K562 (cell line): ENCODE measurements around the gene CRTC3. TPM values are rescaled to one million over a fixed set of nuclear protein-coding genes. Genes with fewer than 3 reads are reported as not detected.
A peak's percentile ranks its signal among the peaks of the same experiment; 100 is the strongest.

Source experiments
- ARNT ChIP-seq, 2 experiments: fragments of 450-650 bp; IDR thresholded peaks; 2 replicates each; pipeline ENCODE4 v1.6.1; 2016; ENCODE audit warnings: mild to moderate bottlenecking in 1 of 2
- FOXP1 ChIP-seq: sonication (generic); formaldehyde crosslinking; IDR thresholded peaks from 2 replicates; pipeline ENCODE4 v1.8.0; 2022; ENCODE audit warnings: mild to moderate bottlenecking, missing genetic modification reagents
- GTF2A2 ChIP-seq: IDR thresholded peaks from 2 replicates; pipeline ENCODE4 v1.6.1; 2016; ENCODE audit warnings: mild to moderate bottlenecking, missing genetic modification characterization, missing compliant biosample characterization
- HDAC2 ChIP-seq: fragments of 450-650 bp; IDR thresholded peaks from 2 replicates; pipeline ENCODE4 v1.6.1; 2016; ENCODE audit warnings: mild to moderate bottlenecking
- JUND ChIP-seq, 2 experiments: IDR thresholded peaks; 2 replicates in 1 of 2; 3 replicates in 1 of 2; pipeline ENCODE4 v1.6.1; 2011; ENCODE audit warnings: borderline replicate concordance in 2 of 2, low read depth in 2 of 2, low read length in 2 of 2, improper control_type of control experiment in 1 of 2, missing biosample characterization in 1 of 2, missing genetic modification characterization in 1 of 2, missing genetic modification reagents in 1 of 2
- KAT8 ChIP-seq: fragments of 450-650 bp; IDR thresholded peaks from 2 replicates; pipeline ENCODE4 v1.6.1; 2016; ENCODE audit warnings: low read depth, mild to moderate bottlenecking
- MEIS2 ChIP-seq: fragments of 450-650 bp; IDR thresholded peaks from 2 replicates; pipeline ENCODE4 v1.6.1; 2014; ENCODE audit warnings: mild to moderate bottlenecking; ENCODE audit not compliant: partially characterized antibody
- NR4A1 ChIP-seq, 2 experiments: fragments of 250-450 bp in 1 of 2; fragments of 450-650 bp in 1 of 2; sonication (Bioruptor Pico) in 1 of 2; IDR thresholded peaks; 2 replicates each; pipeline versions ENCODE4 v1.4.0 to v1.6.1; 2016 to 2020; ENCODE audit warnings: mild to moderate bottlenecking in 2 of 2, missing compliant biosample characterization in 1 of 2, missing genetic modification characterization in 1 of 2, moderate library complexity in 1 of 2
- POLR2G ChIP-seq: fragments of 200-400 bp; formaldehyde crosslinking; IDR thresholded peaks from 2 replicates; pipeline ENCODE4 v1.6.1; 2017; ENCODE audit warnings: low read depth, mild to moderate bottlenecking, antibody characterized with exemption, low read length, moderate library complexity
- SMAD3 ChIP-seq: fragments of 450-650 bp; formaldehyde crosslinking; conservative IDR thresholded peaks from 2 replicates; pipeline ENCODE4 v1.4.0; 2020; ENCODE audit warnings: mild to moderate bottlenecking
- TAF1 ChIP-seq: IDR thresholded peaks from 2 replicates; pipeline ENCODE4 v1.6.1; 2011; ENCODE audit warnings: mild to moderate bottlenecking, low read length, moderate library complexity; ENCODE audit not compliant: insufficient read depth, control insufficient read depth, severe bottlenecking; ENCODE audit errors: extremely low read depth
- ZNF274 ChIP-seq: IDR thresholded peaks from 2 replicates; pipeline ENCODE4 v1.6.1; 2011; ENCODE audit warnings: low read depth, mild to moderate bottlenecking, low read length, moderate library complexity, borderline replicate concordance
- ZNF354B ChIP-seq: fragments of 250-450 bp; sonication (Bioruptor Pico); IDR thresholded peaks from 2 replicates; pipeline ENCODE4 v1.4.0; 2020
- polyA plus RNA-seq, 8 experiments: library from polyadenylated mRNA; depleted of rRNA in 4 of 8; stranded (reverse) in 5 of 8; unstranded in 3 of 8; fragments of >200 nt; fragmentation: Nextera tagmentation in 2 of 8; fragmentation: Illumina TruSeq in 1 of 8; extraction: Ambion mirVana in 2 of 8; extraction: Trizol in 1 of 8; gene quantifications; 2 replicates each; pipeline versions ENCODE4 v1.2.1 to v1.2.3, GENCODE V29; 2011 to 2014; ENCODE audit warnings: inconsistent platforms in 1 of 8, missing spikeins in 1 of 8
- total RNA-seq, 7 experiments: library from RNA; depleted of rRNA in 6 of 7; stranded (reverse); fragments of >200 nt in 6 of 7; fragmentation: Illumina TruSeq in 2 of 7; extraction: Trizol in 2 of 7; gene quantifications; 2 replicates each; pipeline versions ENCODE4 v1.2.1 to v1.2.3, GENCODE V29; 2011 to 2021; ENCODE audit warnings: low replicate concordance in 1 of 7
- TF ChIP-seq, protein P1 (sequence below), 2 experiments: fragments of 450-650 bp; conservative IDR thresholded peaks; 2 replicates each; pipeline ENCODE4 v1.6.1; 2017; ENCODE audit warnings: mild to moderate bottlenecking in 2 of 2, moderate library complexity in 2 of 2
- TF ChIP-seq, protein P2 (sequence below): fragments of 150-350 bp; conservative IDR thresholded peaks from 2 replicates; pipeline ENCODE4 v1.6.1; 2014; ENCODE audit warnings: low read length
- TF ChIP-seq, protein P3 (sequence below): fragments of 200-800 bp; sonication (Bioruptor generic); IDR thresholded peaks from 2 replicates; pipeline ENCODE4 v1.6.1; 2017; ENCODE audit warnings: missing genetic modification characterization, missing compliant biosample characterization
- TF ChIP-seq, protein P4 (sequence below): IDR thresholded peaks from 2 replicates; pipeline ENCODE4 v1.6.1; 2011; ENCODE audit not compliant: insufficient read length; ENCODE audit errors: extremely low read depth
- TF ChIP-seq, protein P5 (sequence below): fragments of 450-650 bp; IDR thresholded peaks from 2 replicates; pipeline ENCODE4 v1.6.1; 2016

CRTC3 gene
- total and polyA plus RNA-seq, 9 of the 15 experiments (the other 6 are each of a cell fraction or from before 2014, with no cell fraction given) = 1.2 to 19.0 (median 11.6) TPM

DNA sequence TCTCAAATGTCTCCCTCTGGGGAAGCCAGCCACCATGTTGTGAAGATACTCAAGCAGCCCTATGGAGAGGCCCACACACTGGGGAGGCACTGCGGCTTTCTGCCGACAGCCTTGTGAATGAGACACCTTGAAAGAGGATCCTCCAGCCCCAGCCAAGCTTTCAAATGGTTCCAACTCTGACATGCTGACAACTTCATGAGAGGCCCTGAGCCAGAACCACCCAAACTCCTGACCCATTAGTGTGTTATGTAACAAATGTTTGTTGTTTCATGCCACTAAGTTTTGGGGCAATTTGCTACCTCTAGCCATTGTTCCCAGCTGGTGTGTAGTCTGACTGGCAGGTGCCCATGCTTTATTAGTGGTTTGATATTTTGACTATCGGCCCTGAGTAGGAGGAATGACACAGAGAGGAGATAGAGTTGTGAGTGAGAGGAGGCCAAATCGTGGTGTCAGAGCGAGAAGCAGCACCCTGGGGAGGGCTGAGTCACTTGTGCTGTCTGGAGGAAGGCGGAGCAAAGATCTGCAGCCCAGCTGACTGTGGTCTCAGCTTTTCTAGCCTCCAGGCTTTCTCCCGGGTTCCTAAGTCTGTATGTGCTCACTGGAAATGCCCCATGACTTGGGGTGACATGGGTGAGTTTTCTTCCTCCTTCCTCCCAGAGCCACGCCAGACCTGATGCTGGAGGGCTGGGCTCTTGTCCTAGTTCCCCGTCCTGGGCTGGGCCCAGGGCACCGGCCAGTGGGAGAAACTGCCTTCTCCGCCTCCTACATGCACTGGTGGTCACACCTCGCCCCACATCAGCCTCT is 130.7 kb downstream of the CRTC3 start (continued):
- TF ChIP-seq TAF1 (peak; percentile 28), GTF2A2 (tag) (no peak), MEIS2 (peak; percentile 38), FOXP1 (CRISPR knock-in tag) (peak; percentile 51; the same call in 1 of the 2 replicates), ZNF274 (no peak), HDAC2 (peak; percentile 56; the same call in 1 of the 2 replicates), NR4A1 (CRISPR knock-in tag; IDR thresholded peaks at IDR 0.05) (no peak), NR4A1 (tag; IDR thresholded peaks at IDR 0.05) (peak; percentile 69; the same call in 1 of the 2 replicates), ARNT (IDR thresholded peaks at IDR 0.05) (peak in 1 of 2 experiments; percentile 62; a peak in 1 of 4 replicates), JUND (IDR thresholded peaks at IDR 0.05; ENCODE audit: borderline replicate concordance, low read depth, low read length) (peak; percentile 92), JUND (tag; IDR thresholded peaks at IDR 0.05; ENCODE audit: borderline replicate concordance, low read depth, low read length) (peak; percentile 83; the same call in 2 of the 3 replicates), KAT8 (no peak), SMAD3 (CRISPR knock-in tag) (no peak), POLR2G (peak; percentile 39; the same call in 1 of the 2 replicates), ZNF354B (CRISPR knock-in tag) (no peak)
- TF ChIP-seq, protein P1, sequence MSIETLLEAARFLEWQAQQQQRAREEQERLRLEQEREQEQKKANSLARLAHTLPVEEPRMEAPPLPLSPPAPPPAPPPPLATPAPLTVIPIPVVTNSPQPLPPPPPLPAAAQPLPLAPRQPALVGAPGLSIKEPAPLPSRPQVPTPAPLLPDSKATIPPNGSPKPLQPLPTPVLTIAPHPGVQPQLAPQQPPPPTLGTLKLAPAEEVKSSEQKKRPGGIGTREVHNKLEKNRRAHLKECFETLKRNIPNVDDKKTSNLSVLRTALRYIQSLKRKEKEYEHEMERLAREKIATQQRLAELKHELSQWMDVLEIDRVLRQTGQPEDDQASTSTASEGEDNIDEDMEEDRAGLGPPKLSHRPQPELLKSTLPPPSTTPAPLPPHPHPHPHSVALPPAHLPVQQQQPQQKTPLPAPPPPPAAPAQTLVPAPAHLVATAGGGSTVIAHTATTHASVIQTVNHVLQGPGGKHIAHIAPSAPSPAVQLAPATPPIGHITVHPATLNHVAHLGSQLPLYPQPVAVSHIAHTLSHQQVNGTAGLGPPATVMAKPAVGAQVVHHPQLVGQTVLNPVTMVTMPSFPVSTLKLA (conservative IDR thresholded peaks at IDR 0.05) = 0 out of 4 replicates have a peak, but pooled peaks of 1 of the 2 experiments have one; percentile 48
- TF ChIP-seq, protein P2, sequence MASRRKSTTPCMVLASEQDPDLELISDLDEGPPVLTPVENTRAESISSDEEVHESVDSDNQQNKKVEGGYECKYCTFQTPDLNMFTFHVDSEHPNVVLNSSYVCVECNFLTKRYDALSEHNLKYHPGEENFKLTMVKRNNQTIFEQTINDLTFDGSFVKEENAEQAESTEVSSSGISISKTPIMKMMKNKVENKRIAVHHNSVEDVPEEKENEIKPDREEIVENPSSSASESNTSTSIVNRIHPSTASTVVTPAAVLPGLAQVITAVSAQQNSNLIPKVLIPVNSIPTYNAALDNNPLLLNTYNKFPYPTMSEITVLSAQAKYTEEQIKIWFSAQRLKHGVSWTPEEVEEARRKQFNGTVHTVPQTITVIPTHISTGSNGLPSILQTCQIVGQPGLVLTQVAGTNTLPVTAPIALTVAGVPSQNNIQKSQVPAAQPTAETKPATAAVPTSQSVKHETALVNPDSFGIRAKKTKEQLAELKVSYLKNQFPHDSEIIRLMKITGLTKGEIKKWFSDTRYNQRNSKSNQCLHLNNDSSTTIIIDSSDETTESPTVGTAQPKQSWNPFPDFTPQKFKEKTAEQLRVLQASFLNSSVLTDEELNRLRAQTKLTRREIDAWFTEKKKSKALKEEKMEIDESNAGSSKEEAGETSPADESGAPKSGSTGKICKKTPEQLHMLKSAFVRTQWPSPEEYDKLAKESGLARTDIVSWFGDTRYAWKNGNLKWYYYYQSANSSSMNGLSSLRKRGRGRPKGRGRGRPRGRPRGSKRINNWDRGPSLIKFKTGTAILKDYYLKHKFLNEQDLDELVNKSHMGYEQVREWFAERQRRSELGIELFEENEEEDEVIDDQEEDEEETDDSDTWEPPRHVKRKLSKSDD = no peak
- TF ChIP-seq, protein P3, sequence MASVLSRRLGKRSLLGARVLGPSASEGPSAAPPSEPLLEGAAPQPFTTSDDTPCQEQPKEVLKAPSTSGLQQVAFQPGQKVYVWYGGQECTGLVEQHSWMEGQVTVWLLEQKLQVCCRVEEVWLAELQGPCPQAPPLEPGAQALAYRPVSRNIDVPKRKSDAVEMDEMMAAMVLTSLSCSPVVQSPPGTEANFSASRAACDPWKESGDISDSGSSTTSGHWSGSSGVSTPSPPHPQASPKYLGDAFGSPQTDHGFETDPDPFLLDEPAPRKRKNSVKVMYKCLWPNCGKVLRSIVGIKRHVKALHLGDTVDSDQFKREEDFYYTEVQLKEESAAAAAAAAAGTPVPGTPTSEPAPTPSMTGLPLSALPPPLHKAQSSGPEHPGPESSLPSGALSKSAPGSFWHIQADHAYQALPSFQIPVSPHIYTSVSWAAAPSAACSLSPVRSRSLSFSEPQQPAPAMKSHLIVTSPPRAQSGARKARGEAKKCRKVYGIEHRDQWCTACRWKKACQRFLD = 0 out of 2 replicates have a peak, but pooled peaks have one; percentile 24
- TF ChIP-seq, protein P4, sequence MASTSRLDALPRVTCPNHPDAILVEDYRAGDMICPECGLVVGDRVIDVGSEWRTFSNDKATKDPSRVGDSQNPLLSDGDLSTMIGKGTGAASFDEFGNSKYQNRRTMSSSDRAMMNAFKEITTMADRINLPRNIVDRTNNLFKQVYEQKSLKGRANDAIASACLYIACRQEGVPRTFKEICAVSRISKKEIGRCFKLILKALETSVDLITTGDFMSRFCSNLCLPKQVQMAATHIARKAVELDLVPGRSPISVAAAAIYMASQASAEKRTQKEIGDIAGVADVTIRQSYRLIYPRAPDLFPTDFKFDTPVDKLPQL = no peak
- TF ChIP-seq, protein P5, sequence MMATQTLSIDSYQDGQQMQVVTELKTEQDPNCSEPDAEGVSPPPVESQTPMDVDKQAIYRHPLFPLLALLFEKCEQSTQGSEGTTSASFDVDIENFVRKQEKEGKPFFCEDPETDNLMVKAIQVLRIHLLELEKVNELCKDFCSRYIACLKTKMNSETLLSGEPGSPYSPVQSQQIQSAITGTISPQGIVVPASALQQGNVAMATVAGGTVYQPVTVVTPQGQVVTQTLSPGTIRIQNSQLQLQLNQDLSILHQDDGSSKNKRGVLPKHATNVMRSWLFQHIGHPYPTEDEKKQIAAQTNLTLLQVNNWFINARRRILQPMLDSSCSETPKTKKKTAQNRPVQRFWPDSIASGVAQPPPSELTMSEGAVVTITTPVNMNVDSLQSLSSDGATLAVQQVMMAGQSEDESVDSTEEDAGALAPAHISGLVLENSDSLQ = peak; percentile 71
